Lower leg skin (tissue), 3 donors: ENCODE results near the gene ZSWIM9.

Experiments used
- POLR2A ChIP-seq, 2 donors: fragments of 450-650 bp; IDR thresholded peaks; one replicate each; pipeline ENCODE4 v1.6.1; 2016 to 2017; ENCODE audit warnings: antibody characterized with exemption in 2 of 2, mild to moderate bottlenecking in 1 of 2, moderate library complexity in 1 of 2
- TF ChIP-seq, protein P1 (sequence below), 3 donors: fragments of 450-650 bp; IDR thresholded peaks; one replicate each; pipeline ENCODE4 v1.5.1; 2016; ENCODE audit warnings: antibody characterized with exemption in 3 of 3, mild to moderate bottlenecking in 3 of 3, moderate library complexity in 2 of 3

DNA sequence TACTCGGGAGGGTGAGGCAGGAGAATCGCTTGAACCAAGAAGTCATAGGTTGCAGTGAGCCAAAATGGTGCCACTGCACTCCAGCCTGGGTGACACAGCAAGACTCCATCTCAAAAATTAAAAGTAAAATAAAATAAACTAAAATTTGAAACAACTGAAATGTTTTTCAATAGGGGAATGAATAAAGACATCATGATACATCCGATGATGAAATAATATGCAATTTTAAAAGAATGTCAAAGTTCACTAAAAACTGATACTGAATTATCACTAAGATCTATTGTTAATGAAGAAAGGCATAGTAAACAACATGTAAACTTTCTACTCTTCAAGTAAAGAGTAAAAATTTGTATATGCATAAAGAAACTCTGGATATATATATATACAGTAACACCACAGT is 76.7 kb downstream of the ZSWIM9 start:
- TF ChIP-seq, protein P1, sequence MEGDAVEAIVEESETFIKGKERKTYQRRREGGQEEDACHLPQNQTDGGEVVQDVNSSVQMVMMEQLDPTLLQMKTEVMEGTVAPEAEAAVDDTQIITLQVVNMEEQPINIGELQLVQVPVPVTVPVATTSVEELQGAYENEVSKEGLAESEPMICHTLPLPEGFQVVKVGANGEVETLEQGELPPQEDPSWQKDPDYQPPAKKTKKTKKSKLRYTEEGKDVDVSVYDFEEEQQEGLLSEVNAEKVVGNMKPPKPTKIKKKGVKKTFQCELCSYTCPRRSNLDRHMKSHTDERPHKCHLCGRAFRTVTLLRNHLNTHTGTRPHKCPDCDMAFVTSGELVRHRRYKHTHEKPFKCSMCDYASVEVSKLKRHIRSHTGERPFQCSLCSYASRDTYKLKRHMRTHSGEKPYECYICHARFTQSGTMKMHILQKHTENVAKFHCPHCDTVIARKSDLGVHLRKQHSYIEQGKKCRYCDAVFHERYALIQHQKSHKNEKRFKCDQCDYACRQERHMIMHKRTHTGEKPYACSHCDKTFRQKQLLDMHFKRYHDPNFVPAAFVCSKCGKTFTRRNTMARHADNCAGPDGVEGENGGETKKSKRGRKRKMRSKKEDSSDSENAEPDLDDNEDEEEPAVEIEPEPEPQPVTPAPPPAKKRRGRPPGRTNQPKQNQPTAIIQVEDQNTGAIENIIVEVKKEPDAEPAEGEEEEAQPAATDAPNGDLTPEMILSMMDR (IDR thresholded peaks at IDR 0.05) = no peak
- no peak for TF ChIP-seq POLR2A (IDR thresholded peaks at IDR 0.05)
